ENCODE data around the gene NTM.

The NTM gene

GRCh38 chr11:132137981-132138313 lies 767.5 kb downstream of the NTM start:
- no peak for DNase-seq

- no peak for DNase-seq
These were observed 768.8 kb downstream of the NTM start for GRCh38 chr11:132139181-132139580.

GRCh38 chr11:132140056-132140455 lies 769.6 kb downstream of the NTM start:
- DNase-seq = no peak

GRCh38 chr11:132142121-132142520 lies 771.7 kb downstream of the NTM start:
- DNase-seq = no peak

GRCh38 chr11:132142554-132142953 lies 772.1 kb downstream of the NTM start:
- no peak for DNase-seq

GRCh38 chr11:132147464-132147863 lies 777.0 kb downstream of the NTM start:
- DNase-seq = no peak

GRCh38 chr11:132154781-132155180 lies 784.4 kb downstream of the NTM start:
- no peak for DNase-seq

GRCh38 chr11:132158091-132158490 lies 787.7 kb downstream of the NTM start:
- DNase-seq = no peak

GRCh38 chr11:132158696-132159095 lies 788.3 kb downstream of the NTM start:
- no peak for DNase-seq

GRCh38 chr11:132161403-132162078 lies 791.1 kb downstream of the NTM start:
- DNase-seq = no peak

GRCh38 chr11:132168344-132168981 lies 798.0 kb downstream of the NTM start:
- DNase-seq = no peak

GRCh38 chr11:132171031-132171430 lies 800.6 kb downstream of the NTM start:
- DNase-seq = no peak

GRCh38 chr11:132174362-132175255 lies 804.2 kb downstream of the NTM start:
- DNase-seq = no peak

GRCh38 chr11:132177106-132177505 lies 806.7 kb downstream of the NTM start:
- DNase-seq = no peak

GRCh38 chr11:132184079-132184478 lies 813.7 kb downstream of the NTM start:
- no peak for DNase-seq

GRCh38 chr11:132185726-132186592 lies 815.5 kb downstream of the NTM start:
- no peak for DNase-seq

GRCh38 chr11:132186699-132187098 lies 816.3 kb downstream of the NTM start:
- no peak for DNase-seq

GRCh38 chr11:132187386-132187785 lies 817.0 kb downstream of the NTM start:
- no peak for DNase-seq

- DNase-seq = no peak
These were observed 817.4 kb downstream of the NTM start for GRCh38 chr11:132187814-132188213.

GRCh38 chr11:132196928-132197327 lies 826.5 kb downstream of the NTM start:
- DNase-seq = no peak

- DNase-seq = peak; percentile 58
These were observed 830.0 kb downstream of the NTM start for GRCh38 chr11:132200353-132200936.

- no peak for DNase-seq
These were observed 832.2 kb downstream of the NTM start for GRCh38 chr11:132202621-132203020.

- DNase-seq = no peak
These were observed 834.6 kb downstream of the NTM start for GRCh38 chr11:132205006-132205405.

All from NCI-H2107 (cell line).